Activated B cell treated with CpG ODN at 0.5 μM for 24 hours (primary cell): Measurements from ENCODE around the gene JCHAIN. TPM values are rescaled to one million over a fixed set of nuclear protein-coding genes. Genes with fewer than 3 reads are reported as not detected.
"Not testable (repeated sequence)": the region's sequence is repeated elsewhere in the genome, so short reads cannot be mapped to it uniquely, and the experiment has no call there.

ENCODE experiments used
- ATAC-seq: fragments of 200-7000 bp; cut with Tn5 transposase; one replicate; pipeline ENCODE4 v1.10.0; 2021; ENCODE audit warnings: low read depth, mild to moderate bottlenecking, moderate library complexity
- CTCF ChIA-PET: fragments of 350-600 bp; sonication (Branson Sonifier 250); formaldehyde crosslinking; loops from one replicate; lab custom pipeline; 2021; ENCODE audit warnings: antibody characterized with exemption; lab: Charles Lee
- POLR2A ChIA-PET: fragments of 350-600 bp; sonication (Branson Sonifier 250); formaldehyde crosslinking; loops from one replicate; lab custom pipeline; 2021; ENCODE audit warnings: antibody characterized with exemption; lab: Charles Lee
- DNase-seq: peaks from one replicate; pipeline ENCODE4 v3.0.0; 2022
- H3K27ac Mint-ChIP-seq: one replicate; pipeline ENCODE4 v1.8.0; 2020; ENCODE audit warnings: mixed read lengths
- H3K27me3 Mint-ChIP-seq: one replicate; pipeline ENCODE4 v1.8.0; 2021; ENCODE audit warnings: mixed read lengths
- H3K36me3 Mint-ChIP-seq: one replicate; pipeline ENCODE4 v1.8.0; 2021; ENCODE audit warnings: low read depth, mixed read lengths
- H3K4me1 Mint-ChIP-seq: one replicate; pipeline ENCODE4 v1.8.0; 2021; ENCODE audit warnings: mixed read lengths
- H3K4me3 Mint-ChIP-seq: one replicate; pipeline ENCODE4 v1.8.0; 2020; ENCODE audit warnings: mild to moderate bottlenecking, mixed read lengths
- H3K9me3 Mint-ChIP-seq: one replicate; pipeline ENCODE4 v1.8.0; 2020; ENCODE audit warnings: mixed read lengths
- intact Hi-C: fragments of 100-400 bp; cut with micrococcal nuclease; formaldehyde crosslinking; loops from one replicate; pipeline ENCODE4 v1.15.1; 2024
- total RNA-seq: library from RNA; stranded (reverse); gene quantifications from 2 replicates; pipeline ENCODE4 v1.2.3, GENCODE V29; 2022
- TF ChIP-seq, protein P1 (sequence below): fragments of 200-600 bp; IDR thresholded peaks from one replicate; pipeline ENCODE4 v1.8.0; 2022; ENCODE audit warnings: antibody characterized with exemption, mild to moderate bottlenecking

Gene JCHAIN
- total RNA-seq, 1 donor from 2014 or later: 47.0 TPM

GRCh38 chr4:70704215-70704930, 38.1 kb upstream of the JCHAIN start:
- ATAC-seq: peak; percentile 67
- peak overlapping the region; percentile 89 for H3K27ac Mint-ChIP-seq
- CTCF ChIA-PET: interaction anchor here (0.8 to 5.6 kb wide), 16 partner anchors 11 to 306 kb away, joined by 3 to 50 read pairs (median 3); partner anchors contain the start of genes MOB1B and UTP3
- H3K4me3 Mint-ChIP-seq: peak overlapping the region; percentile 93
- intact Hi-C loops: loop anchor here (1.0 to 2.0 kb wide), 6 partner anchors 16 to 290 kb away; partner anchors contain the start of genes GRSF1 and UTP3
- peak; percentile 69 for DNase-seq
- H3K9me3 Mint-ChIP-seq: no peaks in the 10 kb centered on the region
- H3K27me3 Mint-ChIP-seq: no peaks in the 10 kb centered on the region
- H3K36me3 Mint-ChIP-seq: peaks cover 3% of the 10 kb centered on the region
- POLR2A ChIA-PET: interaction anchor here (0.9 to 6.1 kb wide), 21 partner anchors 10 to 306 kb away, joined by 3 to 91 read pairs (median 9); partner anchors contain the start of genes DCK, GRSF1, JCHAIN and MOB1B
- TF ChIP-seq, protein P1, sequence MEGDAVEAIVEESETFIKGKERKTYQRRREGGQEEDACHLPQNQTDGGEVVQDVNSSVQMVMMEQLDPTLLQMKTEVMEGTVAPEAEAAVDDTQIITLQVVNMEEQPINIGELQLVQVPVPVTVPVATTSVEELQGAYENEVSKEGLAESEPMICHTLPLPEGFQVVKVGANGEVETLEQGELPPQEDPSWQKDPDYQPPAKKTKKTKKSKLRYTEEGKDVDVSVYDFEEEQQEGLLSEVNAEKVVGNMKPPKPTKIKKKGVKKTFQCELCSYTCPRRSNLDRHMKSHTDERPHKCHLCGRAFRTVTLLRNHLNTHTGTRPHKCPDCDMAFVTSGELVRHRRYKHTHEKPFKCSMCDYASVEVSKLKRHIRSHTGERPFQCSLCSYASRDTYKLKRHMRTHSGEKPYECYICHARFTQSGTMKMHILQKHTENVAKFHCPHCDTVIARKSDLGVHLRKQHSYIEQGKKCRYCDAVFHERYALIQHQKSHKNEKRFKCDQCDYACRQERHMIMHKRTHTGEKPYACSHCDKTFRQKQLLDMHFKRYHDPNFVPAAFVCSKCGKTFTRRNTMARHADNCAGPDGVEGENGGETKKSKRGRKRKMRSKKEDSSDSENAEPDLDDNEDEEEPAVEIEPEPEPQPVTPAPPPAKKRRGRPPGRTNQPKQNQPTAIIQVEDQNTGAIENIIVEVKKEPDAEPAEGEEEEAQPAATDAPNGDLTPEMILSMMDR: no peak
- peaks cover 32% of the 10 kb centered on the region for H3K4me1 Mint-ChIP-seq

DNA sequence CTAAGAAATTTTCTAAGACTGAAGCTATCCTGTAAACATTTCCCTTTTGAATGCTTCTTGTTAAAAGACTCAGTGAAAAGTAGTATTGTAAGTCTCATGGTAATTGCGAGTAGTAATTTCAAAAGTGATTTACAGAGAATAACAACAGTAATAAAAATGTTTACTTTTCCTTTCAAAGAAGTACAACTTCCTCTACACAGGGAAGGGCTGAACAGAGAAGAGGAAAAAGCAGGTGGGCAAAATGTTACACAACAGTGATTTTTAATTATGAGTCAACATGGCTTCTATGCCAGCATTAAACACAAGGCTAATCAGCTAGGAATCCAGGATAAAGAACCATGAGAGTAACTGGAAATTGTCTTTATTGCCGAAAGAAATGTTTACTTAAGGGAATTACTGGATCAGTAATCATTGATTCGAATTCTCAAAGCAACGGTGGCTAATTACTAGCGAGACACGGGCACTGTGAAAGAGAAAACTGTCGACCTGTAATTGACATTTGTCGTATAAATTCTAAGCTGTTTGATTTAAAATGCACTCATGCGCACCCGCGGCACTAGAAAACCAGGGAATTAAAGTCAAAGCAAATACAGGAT, 37.4 kb upstream of the JCHAIN start:
- Mint-ChIP-seq H3K27ac (peak overlapping the region; percentile 89), H3K9me3 (no peaks in the 10 kb centered on the region), H3K36me3 (peaks cover 3% of the 10 kb centered on the region), H3K4me3 (peak overlapping the region; percentile 93), H3K27me3 (no peaks in the 10 kb centered on the region), H3K4me1 (peaks cover 29% of the 10 kb centered on the region)
- TF ChIP-seq, protein P1: no peak
- DNase-seq: no peak
- CTCF ChIA-PET: interaction anchor here (0.8 to 5.6 kb wide), 12 partner anchors 14 to 291 kb away, joined by 3 to 50 read pairs (median 3); partner anchors contain the start of genes MOB1B and UTP3
- intact Hi-C loops: loop anchor here (1.0 to 2.0 kb wide), 6 partner anchors 15 to 291 kb away; partner anchors contain the start of genes GRSF1 and UTP3
- ATAC-seq: no peak
- POLR2A ChIA-PET: interaction anchor here (0.6 to 6.1 kb wide), 17 partner anchors 10 to 306 kb away, joined by 3 to 91 read pairs (median 10); partner anchors contain the start of genes DCK, GRSF1, JCHAIN and MOB1B

DNA sequence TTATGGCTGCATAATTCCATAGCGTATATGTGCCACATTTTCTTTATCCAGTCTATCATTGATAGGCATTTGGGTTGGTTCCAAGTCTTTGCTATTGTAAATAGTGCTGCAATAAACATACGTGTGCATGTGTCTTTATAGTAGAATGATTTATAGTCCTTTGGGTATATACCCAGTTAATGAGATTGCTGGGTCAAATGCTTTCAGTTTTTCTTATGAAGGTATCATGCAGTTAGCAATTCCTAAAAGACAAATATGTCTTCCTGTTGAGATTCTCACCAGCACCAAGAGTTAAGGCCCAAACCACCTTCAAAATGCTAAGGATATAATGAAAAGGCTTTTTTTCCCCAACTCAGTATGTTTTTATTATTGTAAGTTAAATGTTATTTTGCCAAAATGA, 36.3 kb upstream of the JCHAIN start:
- peaks cover 27% of the 10 kb centered on the region for H3K4me1 Mint-ChIP-seq
- H3K4me3 Mint-ChIP-seq, H3K27me3 Mint-ChIP-seq, H3K9me3 Mint-ChIP-seq, intact Hi-C loops, DNase-seq, H3K36me3 Mint-ChIP-seq, H3K27ac Mint-ChIP-seq, ATAC-seq: not testable (repeated sequence)
- CTCF ChIA-PET: interaction anchor here (1.5 to 5.6 kb wide), 2 partner anchors 12 to 292 kb away, joined by 3 to 48 read pairs; partner anchors contain the start of gene UTP3
- POLR2A ChIA-PET: interaction anchor here (0.6 to 6.1 kb wide), 2 partner anchors 11 to 35 kb away, joined by 3 to 84 read pairs; partner anchors contain the start of gene UTP3

DNA sequence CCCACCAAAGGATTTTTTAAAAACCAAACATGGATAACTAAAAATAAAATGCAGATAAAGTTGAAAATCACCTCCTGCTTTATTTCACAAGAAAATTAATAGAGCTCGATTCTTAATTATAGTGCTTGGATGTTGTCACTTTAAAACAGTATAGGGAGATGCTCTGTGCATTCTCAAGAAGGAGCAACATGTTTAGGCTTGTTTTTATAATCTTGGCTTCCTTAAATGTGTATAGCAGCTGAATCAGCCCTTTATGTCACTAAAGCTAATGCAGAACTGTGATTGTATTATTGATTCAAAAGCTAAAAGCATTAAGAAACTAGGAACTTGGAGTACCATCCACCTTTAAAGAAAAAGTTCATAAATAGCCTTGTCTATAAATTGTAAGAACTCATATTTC, 35.0 kb upstream of the JCHAIN start:
- H3K4me1 Mint-ChIP-seq: peaks cover 16% of the 10 kb centered on the region
- CTCF ChIA-PET: interaction anchor here (0.9 to 1.0 kb wide), 2 partner anchors 11 to 36 kb away, joined by 3 to 4 read pairs; no protein-coding TSS in a partner anchor
- no peak for ATAC-seq

GRCh38 chr4:70700712-70701111, 34.4 kb upstream of the JCHAIN start:
- CTCF ChIA-PET: interaction anchor here (0.9 to 1.0 kb wide), 2 partner anchors 11 to 36 kb away, joined by 3 to 4 read pairs; no protein-coding TSS in a partner anchor
- H3K9me3 Mint-ChIP-seq: no peaks in the 10 kb centered on the region
- intact Hi-C loops: no loop called here
- no peak overlapping the region for H3K27ac Mint-ChIP-seq
- DNase-seq (no peak), ATAC-seq (no peak)
- no peak overlapping the region for H3K4me3 Mint-ChIP-seq
- H3K4me1 Mint-ChIP-seq: peaks cover 11% of the 10 kb centered on the region
- H3K36me3 Mint-ChIP-seq: peaks cover 3% of the 10 kb centered on the region
- POLR2A ChIA-PET: interaction anchor here (0.8 to 6.1 kb wide), 3 partner anchors 9 to 21 kb away, joined by 3 to 84 read pairs (median 3); partner anchors contain the start of gene UTP3
- TF ChIP-seq, protein P1: no peak
- no peaks in the 10 kb centered on the region for H3K27me3 Mint-ChIP-seq

More for the DNA sequence above, 35.0 kb upstream of the JCHAIN start:
- POLR2A ChIA-PET: interaction anchor here (0.8 to 6.1 kb wide), 3 partner anchors 8 to 21 kb away, joined by 3 to 84 read pairs (median 3); partner anchors contain the start of gene UTP3
- intact Hi-C loops: no loop called here
- Mint-ChIP-seq H3K36me3 (peaks cover 3% of the 10 kb centered on the region), H3K4me3 (no peak overlapping the region), H3K27me3 (no peaks in the 10 kb centered on the region), H3K9me3 (no peaks in the 10 kb centered on the region), H3K27ac (no peak overlapping the region)
- no peak for DNase-seq
- TF ChIP-seq, protein P1: no peak

DNA sequence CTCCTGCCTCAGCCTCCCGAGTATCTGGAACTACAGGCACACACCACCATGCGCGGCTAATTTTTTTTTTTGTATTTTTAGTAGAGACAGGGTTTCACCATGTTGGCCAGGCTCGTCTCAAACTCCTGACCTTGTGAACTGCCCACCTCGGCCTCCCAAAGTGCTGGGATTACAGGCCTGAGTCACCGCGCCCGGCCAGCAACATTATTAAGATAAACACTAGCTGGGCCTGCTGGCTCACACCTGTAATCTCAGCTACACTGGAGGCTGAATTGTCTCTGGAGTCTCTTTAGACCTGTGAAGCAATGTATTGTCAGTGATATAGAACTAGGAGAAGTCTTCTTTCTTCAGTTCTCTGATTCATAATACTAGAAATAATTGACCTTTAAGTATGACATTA, 32.1 kb upstream of the JCHAIN start:
- H3K36me3 Mint-ChIP-seq, H3K27ac Mint-ChIP-seq, intact Hi-C loops, H3K4me1 Mint-ChIP-seq, H3K9me3 Mint-ChIP-seq, ATAC-seq, H3K4me3 Mint-ChIP-seq, DNase-seq, H3K27me3 Mint-ChIP-seq: not testable (repeated sequence)
- ChIA-PET POLR2A (interaction anchor here (0.7 to 3.0 kb wide), 2 partner anchors 9 to 103 kb away, joined by 3 to 12 read pairs; partner anchors contain the start of gene UTP3), CTCF (interaction anchor here (1.6 kb wide), 1 partner anchor 36 kb away, joined by 4 read pairs; no protein-coding TSS in a partner anchor)

- H3K4me3 Mint-ChIP-seq, intact Hi-C loops, DNase-seq, H3K27ac Mint-ChIP-seq, H3K27me3 Mint-ChIP-seq, H3K9me3 Mint-ChIP-seq, ATAC-seq, CTCF ChIA-PET: not testable (repeated sequence)
- peaks cover 29% of the 10 kb centered on the region for H3K4me1 Mint-ChIP-seq
- POLR2A ChIA-PET: interaction anchor here (0.6 to 0.7 kb wide), 2 partner anchors 122 to 145 kb away, joined by 3 to 5 read pairs; partner anchors contain the start of gene GRSF1
- H3K36me3 Mint-ChIP-seq: peaks cover 19% of the 10 kb centered on the region
Observed at GRCh38 chr4:70694633-70695032, 28.3 kb upstream of the JCHAIN start.
